Colonic mucosa (tissue), 4 donors: ENCODE measurements around the gene CISH. TPM values are rescaled to one million over a fixed set of nuclear protein-coding genes. Genes with fewer than 3 reads are reported as not detected.

Experiments used
- DNase-seq: peaks from one replicate; pipeline ENCODE4 v3.0.0-alpha.2; 2020
- H3K27ac ChIP-seq: fragments of 200-600 bp; one replicate; pipeline ENCODE4 v1.8.0; 2021
- H3K27me3 ChIP-seq: fragments of 200-600 bp; one replicate; pipeline ENCODE4 v1.8.0; 2021
- H3K36me3 ChIP-seq: fragments of 200-600 bp; one replicate; pipeline ENCODE4 v1.8.0; 2021
- H3K4me1 ChIP-seq: fragments of 200-600 bp; one replicate; pipeline ENCODE4 v1.8.0; 2021; ENCODE audit warnings: mild to moderate bottlenecking
- H3K4me3 ChIP-seq: fragments of 200-600 bp; one replicate; pipeline ENCODE4 v1.8.0; 2021
- H3K9ac ChIP-seq, 2 donors: one replicate each; pipeline ENCODE4 v1.7.0; 2013; ENCODE audit warnings: control low read depth in 2 of 2, low read depth in 2 of 2, low read length in 2 of 2
- H3K9me3 ChIP-seq: fragments of 200-600 bp; one replicate; pipeline ENCODE4 v1.8.0; 2021
- intact Hi-C: fragments of 100-400 bp; cut with DNase I; formaldehyde crosslinking; loops from one replicate; pipeline ENCODE4 v1.14.1; 2022
- total RNA-seq, 2 donors: library from RNA; stranded (reverse); fragmentation: NEBNext Ultra II Directional in 1 of 2; extraction: Animal tissue kit (Norgen Biotek cat#: 25700) in 1 of 2; gene quantifications; one replicate each; pipeline ENCODE4 v1.2.1, GENCODE V29; 2021
- TF ChIP-seq, protein P1 (sequence below): fragments of 200-600 bp; IDR thresholded peaks from one replicate; pipeline ENCODE4 v1.8.0; 2022; ENCODE audit warnings: antibody characterized with exemption, mild to moderate bottlenecking
- donor health status: healthy.
- donor health status: DM: no; HTN: no; CAD: no.
- donor health status: DM: no; HTN: no; CAD: no.

The CISH gene
- total RNA-seq, 2 donors from 2014 or later: 17.1 to 19.6 TPM

DNA sequence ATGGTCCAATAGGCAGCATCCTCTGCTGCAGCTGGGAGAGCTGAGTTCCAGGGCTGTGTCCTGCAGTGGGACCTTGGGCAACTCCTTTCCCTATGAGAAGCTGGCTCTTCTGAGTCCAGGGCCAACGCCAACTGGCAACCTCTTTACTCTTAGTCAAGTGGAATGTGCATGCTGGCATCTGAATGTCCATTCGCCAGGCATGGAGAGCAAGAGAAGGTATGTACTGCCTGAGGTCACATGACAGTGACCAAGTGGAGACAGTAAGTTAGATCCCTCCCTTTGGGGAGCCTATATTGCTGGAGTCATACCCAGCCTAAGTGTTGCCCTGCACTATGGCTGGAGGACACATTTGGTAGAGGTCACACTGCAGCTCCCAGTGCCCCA is 30.1 kb downstream of the CISH start:
- DNase-seq: no peak
- intact Hi-C loops: no loop called here
- Histone ChIP-seq H3K9ac (no peak overlapping the region), H3K4me1 (no peaks in the 10 kb centered on the region), H3K4me3 (no peak overlapping the region), H3K27me3 (no peaks in the 10 kb centered on the region), H3K9me3 (no peaks in the 10 kb centered on the region), H3K36me3 (no peaks in the 10 kb centered on the region), H3K27ac (no peak overlapping the region)
- TF ChIP-seq, protein P1, sequence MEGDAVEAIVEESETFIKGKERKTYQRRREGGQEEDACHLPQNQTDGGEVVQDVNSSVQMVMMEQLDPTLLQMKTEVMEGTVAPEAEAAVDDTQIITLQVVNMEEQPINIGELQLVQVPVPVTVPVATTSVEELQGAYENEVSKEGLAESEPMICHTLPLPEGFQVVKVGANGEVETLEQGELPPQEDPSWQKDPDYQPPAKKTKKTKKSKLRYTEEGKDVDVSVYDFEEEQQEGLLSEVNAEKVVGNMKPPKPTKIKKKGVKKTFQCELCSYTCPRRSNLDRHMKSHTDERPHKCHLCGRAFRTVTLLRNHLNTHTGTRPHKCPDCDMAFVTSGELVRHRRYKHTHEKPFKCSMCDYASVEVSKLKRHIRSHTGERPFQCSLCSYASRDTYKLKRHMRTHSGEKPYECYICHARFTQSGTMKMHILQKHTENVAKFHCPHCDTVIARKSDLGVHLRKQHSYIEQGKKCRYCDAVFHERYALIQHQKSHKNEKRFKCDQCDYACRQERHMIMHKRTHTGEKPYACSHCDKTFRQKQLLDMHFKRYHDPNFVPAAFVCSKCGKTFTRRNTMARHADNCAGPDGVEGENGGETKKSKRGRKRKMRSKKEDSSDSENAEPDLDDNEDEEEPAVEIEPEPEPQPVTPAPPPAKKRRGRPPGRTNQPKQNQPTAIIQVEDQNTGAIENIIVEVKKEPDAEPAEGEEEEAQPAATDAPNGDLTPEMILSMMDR: no peak

DNA sequence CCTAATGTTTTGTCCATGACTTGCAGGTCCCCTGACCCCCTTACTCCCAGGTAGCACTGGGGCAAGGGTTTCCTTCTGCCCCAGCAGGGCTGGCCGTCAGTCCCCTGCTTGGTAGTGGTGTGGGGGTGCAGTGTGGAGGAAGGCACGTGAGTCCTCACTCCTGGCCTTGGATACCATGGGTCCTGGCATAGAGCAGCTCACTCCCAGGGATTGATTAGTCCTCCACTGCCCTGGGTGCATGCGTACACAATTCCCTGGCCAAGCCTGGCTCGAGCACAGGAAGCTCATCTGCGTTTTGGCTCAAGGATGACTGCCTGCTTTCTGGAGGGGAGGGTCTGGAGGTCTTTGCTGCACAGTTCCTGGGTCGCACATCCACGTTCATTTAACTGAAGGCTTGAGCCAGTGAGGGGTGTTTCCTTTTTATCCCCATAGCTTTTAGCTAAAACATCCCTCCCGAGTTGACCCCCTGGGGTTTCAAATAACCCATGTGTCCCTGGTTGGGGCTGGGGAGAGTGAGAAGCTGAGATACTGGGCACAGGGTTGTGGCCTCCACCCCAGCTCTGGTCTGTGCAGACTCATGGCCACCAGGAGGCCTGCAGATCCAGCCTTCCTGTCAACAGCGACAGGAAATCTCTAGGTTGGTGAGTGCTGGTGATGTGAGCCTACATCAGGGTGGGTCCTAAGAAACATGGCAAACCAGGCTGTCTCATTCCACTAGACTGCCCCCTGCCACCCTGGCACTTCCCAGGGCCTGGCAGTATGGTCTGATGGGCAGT is 30.7 kb downstream of the CISH start:
- no peak overlapping the region for H3K4me3 ChIP-seq
- no peak overlapping the region for H3K27ac ChIP-seq
- TF ChIP-seq, protein P1: no peak
- no peaks in the 10 kb centered on the region for H3K36me3 ChIP-seq
- intact Hi-C loops: no loop called here
- no peak for DNase-seq
- H3K4me1 ChIP-seq: no peaks in the 10 kb centered on the region
- H3K27me3 ChIP-seq: no peaks in the 10 kb centered on the region
- H3K9me3 ChIP-seq: no peaks in the 10 kb centered on the region
- no peak overlapping the region for H3K9ac ChIP-seq

DNA sequence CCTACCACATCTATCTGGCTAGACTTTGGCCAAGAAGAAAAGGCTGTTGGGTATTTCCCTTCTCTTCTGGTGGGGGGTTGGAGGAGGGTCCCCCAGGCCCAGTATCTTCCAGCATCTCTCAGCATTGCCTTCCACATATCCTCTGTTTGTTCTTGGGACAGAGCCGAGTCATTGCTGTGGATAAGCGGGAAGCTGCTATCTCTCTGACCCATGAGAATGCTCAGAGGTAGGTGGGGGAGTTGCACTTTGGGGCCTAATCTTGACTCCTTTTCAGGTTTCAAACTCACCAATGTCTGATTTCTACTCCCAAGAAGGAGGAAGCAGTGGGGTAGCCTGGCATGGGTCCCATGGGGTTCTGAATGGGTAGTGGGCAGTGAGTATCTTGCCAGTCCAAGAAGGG is 34.2 kb downstream of the CISH start:
- H3K27ac ChIP-seq: no peak overlapping the region
- intact Hi-C loops: no loop called here
- no peak overlapping the region for H3K4me3 ChIP-seq
- no peaks in the 10 kb centered on the region for H3K9me3 ChIP-seq
- DNase-seq: no peak
- H3K9ac ChIP-seq: no peak overlapping the region
- TF ChIP-seq, protein P1: no peak
- H3K36me3 ChIP-seq: no peaks in the 10 kb centered on the region
- no peaks in the 10 kb centered on the region for H3K4me1 ChIP-seq
- H3K27me3 ChIP-seq: no peaks in the 10 kb centered on the region

DNA sequence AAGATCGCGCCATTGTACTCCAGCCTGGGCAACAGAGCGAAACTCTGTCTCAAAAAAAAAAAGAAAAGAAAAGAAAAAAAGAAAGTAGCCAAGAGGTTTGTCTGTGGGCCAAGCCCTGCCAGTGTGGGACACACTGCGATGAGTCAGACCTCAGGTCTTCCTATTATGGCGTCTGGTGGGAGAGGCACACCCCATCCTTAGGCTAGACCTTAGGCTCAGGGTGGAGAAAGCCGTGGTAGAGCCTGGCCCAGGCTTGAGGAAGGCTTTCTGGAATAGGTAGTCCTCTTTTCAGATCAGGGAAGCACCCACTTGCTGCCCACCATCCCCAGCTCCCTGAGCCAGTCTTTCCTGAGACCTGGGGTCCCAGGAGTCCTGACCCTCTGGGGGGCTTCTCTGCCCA is 36.2 kb downstream of the CISH start:
- intact Hi-C loops: no loop called here
- Histone ChIP-seq H3K27me3 (no peaks in the 10 kb centered on the region), H3K27ac (no peak overlapping the region), H3K4me3 (no peak overlapping the region), H3K4me1 (no peaks in the 10 kb centered on the region), H3K36me3 (no peaks in the 10 kb centered on the region), H3K9ac (no peak overlapping the region), H3K9me3 (no peaks in the 10 kb centered on the region)
- TF ChIP-seq, protein P1: no peak
- DNase-seq: no peak

DNA sequence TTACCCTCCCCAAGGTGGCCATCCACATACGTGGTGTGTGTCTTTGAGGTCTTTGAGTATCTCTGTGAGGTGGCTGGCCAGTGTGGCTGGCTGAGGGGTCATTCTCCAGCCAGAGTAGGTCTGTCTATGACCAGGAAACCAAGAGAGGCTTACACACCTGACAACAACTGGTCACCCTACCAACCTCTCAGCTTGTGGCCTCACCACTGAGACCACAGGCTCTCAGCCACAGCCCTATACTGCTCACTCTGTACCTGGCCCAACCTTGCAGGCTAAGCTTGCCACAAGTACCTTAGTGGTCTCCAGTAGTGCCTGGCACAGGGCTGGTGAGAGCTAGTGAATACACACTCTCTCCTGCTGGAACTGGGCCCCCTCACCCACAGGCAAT is 37.1 kb downstream of the CISH start:
- no peak for DNase-seq
- Histone ChIP-seq H3K4me1 (no peaks in the 10 kb centered on the region), H3K27me3 (no peaks in the 10 kb centered on the region), H3K27ac (no peak overlapping the region), H3K9ac (no peak overlapping the region), H3K36me3 (no peaks in the 10 kb centered on the region), H3K4me3 (no peak overlapping the region), H3K9me3 (no peaks in the 10 kb centered on the region)
- TF ChIP-seq, protein P1: no peak
- intact Hi-C loops: loop anchor here (5.0 kb wide), 1 partner anchor 803 kb away; no protein-coding TSS in a partner anchor
